HPDE6-E6E7 (cell line): ENCODE results near the gene TGFBI.

Experiments used
- DNase-seq: peaks from one replicate; pipeline ENCODE4 v3.0.0; 2011; ENCODE audit warnings: missing footprints; ENCODE audit errors: extremely low spot score

Gene TGFBI

GRCh38 chr5:136087961-136088871 is 59.4 kb downstream of the TGFBI start:
- DNase-seq: peak; percentile 50

GRCh38 chr5:136089791-136090190 is 61.0 kb downstream of the TGFBI start:
- DNase-seq: no peak

- no peak for DNase-seq
Measured at GRCh38 chr5:136090319-136090718, 61.5 kb downstream of the TGFBI start.

GRCh38 chr5:136094189-136094912 is 65.6 kb downstream of the TGFBI start:
- DNase-seq: no peak

GRCh38 chr5:136094913-136095641 is 66.3 kb downstream of the TGFBI start:
- DNase-seq: no peak

GRCh38 chr5:136098176-136098575 is 69.4 kb downstream of the TGFBI start:
- no peak for DNase-seq

- DNase-seq: no peak
Measured at GRCh38 chr5:136099870-136100269, 71.1 kb downstream of the TGFBI start.

- DNase-seq: no peak
Measured at GRCh38 chr5:136101884-136102283, 73.1 kb downstream of the TGFBI start.

- DNase-seq: no peak
Measured at GRCh38 chr5:136103118-136103517, 74.3 kb downstream of the TGFBI start.

GRCh38 chr5:136104306-136104965 is 75.6 kb downstream of the TGFBI start:
- no peak for DNase-seq

- no peak for DNase-seq
Measured at GRCh38 chr5:136106351-136107031, 77.7 kb downstream of the TGFBI start.

GRCh38 chr5:136108180-136108611 is 79.4 kb downstream of the TGFBI start:
- peak; percentile 42 for DNase-seq

- no peak for DNase-seq
Measured at GRCh38 chr5:136108766-136109165, 80.0 kb downstream of the TGFBI start.

GRCh38 chr5:136109453-136110135 is 80.8 kb downstream of the TGFBI start:
- DNase-seq: no peak
